Measurements from ENCODE around the gene BTBD6. TPM values are rescaled to one million over a fixed set of nuclear protein-coding genes. Genes with fewer than 3 reads are reported as not detected.

Gene BTBD6
- total RNA-seq, 1 experiment from 2014 or later = 7.8 TPM

DNA sequence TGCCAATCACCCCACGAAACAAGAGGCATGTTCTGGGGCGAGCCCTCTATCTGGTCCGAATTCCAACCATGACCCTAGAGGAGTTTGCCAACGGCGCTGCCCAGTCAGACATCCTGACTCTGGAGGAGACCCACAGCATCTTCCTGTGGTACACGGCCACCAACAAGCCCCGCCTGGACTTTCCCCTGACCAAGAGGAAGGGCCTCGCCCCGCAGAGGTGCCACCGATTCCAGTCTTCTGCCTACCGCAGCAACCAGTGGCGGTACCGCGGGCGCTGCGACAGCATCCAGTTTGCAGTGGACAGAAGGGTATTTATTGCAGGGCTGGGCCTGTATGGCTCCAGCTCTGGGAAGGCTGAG is 1.7 kb downstream of the BTBD6 start:
- Mint-ChIP-seq H3K27ac (no peak overlapping the region), H3K4me3 (peak overlapping the region; percentile 67; the same call in 1 of the 2 replicates), H3K4me1 (peaks cover 5% of the 10 kb centered on the region), H3K9me3 (no peaks in the 10 kb centered on the region), H3K27me3 (ENCODE audit: low read depth) (no peaks in the 10 kb centered on the region; the same call in 1 of the 2 replicates), H3K36me3 (peaks cover 6% of the 10 kb centered on the region; the same call in 1 of the 2 replicates)
- CTCF ChIA-PET = interaction anchor here (0.9 to 3.6 kb wide), 6 partner anchors 11 to 199 kb away, joined by 3 to 11 read pairs (median 4); partner anchors contain the start of gene JAG2
- ATAC-seq = no peak
- POLR2A ChIA-PET = no interaction called here
- TF ChIP-seq, protein P1, sequence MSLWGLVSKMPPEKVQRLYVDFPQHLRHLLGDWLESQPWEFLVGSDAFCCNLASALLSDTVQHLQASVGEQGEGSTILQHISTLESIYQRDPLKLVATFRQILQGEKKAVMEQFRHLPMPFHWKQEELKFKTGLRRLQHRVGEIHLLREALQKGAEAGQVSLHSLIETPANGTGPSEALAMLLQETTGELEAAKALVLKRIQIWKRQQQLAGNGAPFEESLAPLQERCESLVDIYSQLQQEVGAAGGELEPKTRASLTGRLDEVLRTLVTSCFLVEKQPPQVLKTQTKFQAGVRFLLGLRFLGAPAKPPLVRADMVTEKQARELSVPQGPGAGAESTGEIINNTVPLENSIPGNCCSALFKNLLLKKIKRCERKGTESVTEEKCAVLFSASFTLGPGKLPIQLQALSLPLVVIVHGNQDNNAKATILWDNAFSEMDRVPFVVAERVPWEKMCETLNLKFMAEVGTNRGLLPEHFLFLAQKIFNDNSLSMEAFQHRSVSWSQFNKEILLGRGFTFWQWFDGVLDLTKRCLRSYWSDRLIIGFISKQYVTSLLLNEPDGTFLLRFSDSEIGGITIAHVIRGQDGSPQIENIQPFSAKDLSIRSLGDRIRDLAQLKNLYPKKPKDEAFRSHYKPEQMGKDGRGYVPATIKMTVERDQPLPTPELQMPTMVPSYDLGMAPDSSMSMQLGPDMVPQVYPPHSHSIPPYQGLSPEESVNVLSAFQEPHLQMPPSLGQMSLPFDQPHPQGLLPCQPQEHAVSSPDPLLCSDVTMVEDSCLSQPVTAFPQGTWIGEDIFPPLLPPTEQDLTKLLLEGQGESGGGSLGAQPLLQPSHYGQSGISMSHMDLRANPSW (CRISPR knock-in tag; conservative IDR thresholded peaks at IDR 0.05; ENCODE audit: low read depth) = no peak
- TF ChIP-seq ZNF121 (CRISPR knock-in tag; IDR thresholded peaks at IDR 0.05) (no peak), RELA (CRISPR knock-in tag; IDR thresholded peaks at IDR 0.05; ENCODE audit: borderline replicate concordance) (no peak), TCF7 (CRISPR knock-in tag; IDR thresholded peaks at IDR 0.05; ENCODE audit: low read depth) (no peak), CBFB (CRISPR knock-in tag; IDR thresholded peaks at IDR 0.05; ENCODE audit: low read depth) (no peak), ZNF317 (CRISPR knock-in tag; IDR thresholded peaks at IDR 0.05; ENCODE audit: borderline replicate concordance, low read depth) (no peak), SOX15 (CRISPR knock-in tag; IDR thresholded peaks at IDR 0.05) (no peak), ZNF416 (CRISPR knock-in tag; IDR thresholded peaks at IDR 0.05) (no peak), EMX1 (CRISPR knock-in tag; IDR thresholded peaks at IDR 0.05) (no peak), NFYB (CRISPR knock-in tag; conservative IDR thresholded peaks at IDR 0.05; ENCODE audit: low read depth) (no peak), KAT7 (CRISPR knock-in tag; IDR thresholded peaks at IDR 0.05; ENCODE audit: borderline replicate concordance) (no peak), PRRX2 (CRISPR knock-in tag; IDR thresholded peaks at IDR 0.05) (no peak)
- TF ChIP-seq, protein P2, sequence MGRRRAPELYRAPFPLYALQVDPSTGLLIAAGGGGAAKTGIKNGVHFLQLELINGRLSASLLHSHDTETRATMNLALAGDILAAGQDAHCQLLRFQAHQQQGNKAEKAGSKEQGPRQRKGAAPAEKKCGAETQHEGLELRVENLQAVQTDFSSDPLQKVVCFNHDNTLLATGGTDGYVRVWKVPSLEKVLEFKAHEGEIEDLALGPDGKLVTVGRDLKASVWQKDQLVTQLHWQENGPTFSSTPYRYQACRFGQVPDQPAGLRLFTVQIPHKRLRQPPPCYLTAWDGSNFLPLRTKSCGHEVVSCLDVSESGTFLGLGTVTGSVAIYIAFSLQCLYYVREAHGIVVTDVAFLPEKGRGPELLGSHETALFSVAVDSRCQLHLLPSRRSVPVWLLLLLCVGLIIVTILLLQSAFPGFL (CRISPR knock-in tag; IDR thresholded peaks at IDR 0.05; ENCODE audit: borderline replicate concordance) = no peak
- TF ChIP-seq, protein P3, sequence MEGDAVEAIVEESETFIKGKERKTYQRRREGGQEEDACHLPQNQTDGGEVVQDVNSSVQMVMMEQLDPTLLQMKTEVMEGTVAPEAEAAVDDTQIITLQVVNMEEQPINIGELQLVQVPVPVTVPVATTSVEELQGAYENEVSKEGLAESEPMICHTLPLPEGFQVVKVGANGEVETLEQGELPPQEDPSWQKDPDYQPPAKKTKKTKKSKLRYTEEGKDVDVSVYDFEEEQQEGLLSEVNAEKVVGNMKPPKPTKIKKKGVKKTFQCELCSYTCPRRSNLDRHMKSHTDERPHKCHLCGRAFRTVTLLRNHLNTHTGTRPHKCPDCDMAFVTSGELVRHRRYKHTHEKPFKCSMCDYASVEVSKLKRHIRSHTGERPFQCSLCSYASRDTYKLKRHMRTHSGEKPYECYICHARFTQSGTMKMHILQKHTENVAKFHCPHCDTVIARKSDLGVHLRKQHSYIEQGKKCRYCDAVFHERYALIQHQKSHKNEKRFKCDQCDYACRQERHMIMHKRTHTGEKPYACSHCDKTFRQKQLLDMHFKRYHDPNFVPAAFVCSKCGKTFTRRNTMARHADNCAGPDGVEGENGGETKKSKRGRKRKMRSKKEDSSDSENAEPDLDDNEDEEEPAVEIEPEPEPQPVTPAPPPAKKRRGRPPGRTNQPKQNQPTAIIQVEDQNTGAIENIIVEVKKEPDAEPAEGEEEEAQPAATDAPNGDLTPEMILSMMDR (IDR thresholded peaks at IDR 0.05) = no peak
- TF ChIP-seq, protein P4, sequence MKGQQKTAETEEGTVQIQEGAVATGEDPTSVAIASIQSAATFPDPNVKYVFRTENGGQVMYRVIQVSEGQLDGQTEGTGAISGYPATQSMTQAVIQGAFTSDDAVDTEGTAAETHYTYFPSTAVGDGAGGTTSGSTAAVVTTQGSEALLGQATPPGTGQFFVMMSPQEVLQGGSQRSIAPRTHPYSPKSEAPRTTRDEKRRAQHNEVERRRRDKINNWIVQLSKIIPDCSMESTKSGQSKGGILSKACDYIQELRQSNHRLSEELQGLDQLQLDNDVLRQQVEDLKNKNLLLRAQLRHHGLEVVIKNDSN (CRISPR knock-in tag; IDR thresholded peaks at IDR 0.05) = no peak
- TF ChIP-seq, protein P5, sequence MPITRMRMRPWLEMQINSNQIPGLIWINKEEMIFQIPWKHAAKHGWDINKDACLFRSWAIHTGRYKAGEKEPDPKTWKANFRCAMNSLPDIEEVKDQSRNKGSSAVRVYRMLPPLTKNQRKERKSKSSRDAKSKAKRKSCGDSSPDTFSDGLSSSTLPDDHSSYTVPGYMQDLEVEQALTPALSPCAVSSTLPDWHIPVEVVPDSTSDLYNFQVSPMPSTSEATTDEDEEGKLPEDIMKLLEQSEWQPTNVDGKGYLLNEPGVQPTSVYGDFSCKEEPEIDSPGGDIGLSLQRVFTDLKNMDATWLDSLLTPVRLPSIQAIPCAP (CRISPR knock-in tag; IDR thresholded peaks at IDR 0.05) = no peak
- TF ChIP-seq, protein P6, sequence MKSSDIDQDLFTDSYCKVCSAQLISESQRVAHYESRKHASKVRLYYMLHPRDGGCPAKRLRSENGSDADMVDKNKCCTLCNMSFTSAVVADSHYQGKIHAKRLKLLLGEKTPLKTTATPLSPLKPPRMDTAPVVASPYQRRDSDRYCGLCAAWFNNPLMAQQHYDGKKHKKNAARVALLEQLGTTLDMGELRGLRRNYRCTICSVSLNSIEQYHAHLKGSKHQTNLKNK (CRISPR knock-in tag; IDR thresholded peaks at IDR 0.05) = no peak
- TF ChIP-seq, protein P7, sequence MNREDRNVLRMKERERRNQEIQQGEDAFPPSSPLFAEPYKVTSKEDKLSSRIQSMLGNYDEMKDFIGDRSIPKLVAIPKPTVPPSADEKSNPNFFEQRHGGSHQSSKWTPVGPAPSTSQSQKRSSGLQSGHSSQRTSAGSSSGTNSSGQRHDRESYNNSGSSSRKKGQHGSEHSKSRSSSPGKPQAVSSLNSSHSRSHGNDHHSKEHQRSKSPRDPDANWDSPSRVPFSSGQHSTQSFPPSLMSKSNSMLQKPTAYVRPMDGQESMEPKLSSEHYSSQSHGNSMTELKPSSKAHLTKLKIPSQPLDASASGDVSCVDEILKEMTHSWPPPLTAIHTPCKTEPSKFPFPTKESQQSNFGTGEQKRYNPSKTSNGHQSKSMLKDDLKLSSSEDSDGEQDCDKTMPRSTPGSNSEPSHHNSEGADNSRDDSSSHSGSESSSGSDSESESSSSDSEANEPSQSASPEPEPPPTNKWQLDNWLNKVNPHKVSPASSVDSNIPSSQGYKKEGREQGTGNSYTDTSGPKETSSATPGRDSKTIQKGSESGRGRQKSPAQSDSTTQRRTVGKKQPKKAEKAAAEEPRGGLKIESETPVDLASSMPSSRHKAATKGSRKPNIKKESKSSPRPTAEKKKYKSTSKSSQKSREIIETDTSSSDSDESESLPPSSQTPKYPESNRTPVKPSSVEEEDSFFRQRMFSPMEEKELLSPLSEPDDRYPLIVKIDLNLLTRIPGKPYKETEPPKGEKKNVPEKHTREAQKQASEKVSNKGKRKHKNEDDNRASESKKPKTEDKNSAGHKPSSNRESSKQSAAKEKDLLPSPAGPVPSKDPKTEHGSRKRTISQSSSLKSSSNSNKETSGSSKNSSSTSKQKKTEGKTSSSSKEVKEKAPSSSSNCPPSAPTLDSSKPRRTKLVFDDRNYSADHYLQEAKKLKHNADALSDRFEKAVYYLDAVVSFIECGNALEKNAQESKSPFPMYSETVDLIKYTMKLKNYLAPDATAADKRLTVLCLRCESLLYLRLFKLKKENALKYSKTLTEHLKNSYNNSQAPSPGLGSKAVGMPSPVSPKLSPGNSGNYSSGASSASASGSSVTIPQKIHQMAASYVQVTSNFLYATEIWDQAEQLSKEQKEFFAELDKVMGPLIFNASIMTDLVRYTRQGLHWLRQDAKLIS (CRISPR knock-in tag; IDR thresholded peaks at IDR 0.05; ENCODE audit: borderline replicate concordance) = no peak
- TF ChIP-seq, protein P8, sequence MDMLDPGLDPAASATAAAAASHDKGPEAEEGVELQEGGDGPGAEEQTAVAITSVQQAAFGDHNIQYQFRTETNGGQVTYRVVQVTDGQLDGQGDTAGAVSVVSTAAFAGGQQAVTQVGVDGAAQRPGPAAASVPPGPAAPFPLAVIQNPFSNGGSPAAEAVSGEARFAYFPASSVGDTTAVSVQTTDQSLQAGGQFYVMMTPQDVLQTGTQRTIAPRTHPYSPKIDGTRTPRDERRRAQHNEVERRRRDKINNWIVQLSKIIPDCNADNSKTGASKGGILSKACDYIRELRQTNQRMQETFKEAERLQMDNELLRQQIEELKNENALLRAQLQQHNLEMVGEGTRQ (CRISPR knock-in tag; IDR thresholded peaks at IDR 0.05) = no peak
- no peak for DNase-seq (ENCODE audit: low spot score)
